HUES48 (cell line): ENCODE measurements around the gene SMC1A.
"Not testable (repeated sequence)": the region's sequence is repeated elsewhere in the genome, so short reads cannot be mapped to it uniquely, and the experiment has no call there.

Experiments used
- H3K27ac ChIP-seq: one replicate; pipeline ENCODE4 v1.7.0; 2013; ENCODE audit warnings: low read depth, low read length, inconsistent platforms
- H3K27me3 ChIP-seq: 2 replicates; pipeline ENCODE4 v1.6.1; 2013; ENCODE audit warnings: mild to moderate bottlenecking, low read length; ENCODE audit not compliant: control insufficient read depth, insufficient read depth
- H3K36me3 ChIP-seq: 2 replicates; pipeline ENCODE4 v1.6.1; 2013; ENCODE audit warnings: low read length; ENCODE audit not compliant: control insufficient read depth, insufficient read depth
- H3K4me1 ChIP-seq: 2 replicates; pipeline ENCODE4 v1.6.1; 2013; ENCODE audit warnings: mild to moderate bottlenecking, low read length; ENCODE audit not compliant: control insufficient read depth, insufficient read depth
- H3K4me3 ChIP-seq: 2 replicates; pipeline ENCODE4 v1.5.1; 2013; ENCODE audit warnings: mild to moderate bottlenecking, low read depth, low read length
- H3K9ac ChIP-seq: 2 replicates; pipeline ENCODE4 v1.6.1; 2013; ENCODE audit warnings: mild to moderate bottlenecking, low read depth, low read length, moderate library complexity
- H3K9me3 ChIP-seq: 2 replicates; pipeline ENCODE4 v1.6.1; 2013; ENCODE audit warnings: low read length; ENCODE audit not compliant: control insufficient read depth, insufficient read depth

The SMC1A gene

DNA sequence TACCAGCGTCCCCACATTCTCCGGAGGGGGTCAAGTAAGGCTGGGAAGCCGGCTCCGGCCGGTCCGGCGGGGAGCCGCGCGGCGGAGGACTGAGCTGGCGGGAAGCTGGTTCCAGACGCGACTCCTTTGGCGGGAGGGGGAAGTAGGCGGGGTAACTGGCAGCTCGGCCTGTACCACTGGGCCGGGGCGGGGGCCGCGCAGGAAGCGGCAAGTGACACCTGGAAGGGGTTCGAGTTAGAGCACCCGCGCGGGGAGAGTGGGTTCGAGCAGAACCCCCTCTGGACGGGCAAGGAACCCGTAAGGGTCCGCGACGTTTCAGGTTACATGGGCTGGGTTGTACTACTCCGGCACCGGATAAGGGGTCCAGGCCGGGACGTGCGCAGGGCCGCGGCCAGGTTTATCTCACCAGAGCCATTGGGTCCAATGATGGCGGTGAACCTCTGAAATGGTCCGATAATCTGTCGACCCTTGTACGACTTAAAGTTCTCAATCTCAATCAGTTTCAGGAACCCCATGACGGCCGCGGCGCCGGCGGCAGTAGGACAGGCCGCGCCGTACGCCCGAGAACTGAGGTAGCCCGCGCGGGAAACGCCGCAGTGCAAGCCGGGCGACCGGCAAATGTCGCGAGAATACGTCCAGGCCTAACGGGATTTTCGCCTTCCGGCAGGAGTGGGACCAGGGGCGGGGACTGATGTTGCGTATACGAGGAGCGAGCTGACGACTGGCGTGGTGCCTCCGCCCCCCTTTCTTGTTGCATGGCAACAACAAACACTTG, at the start of gene SMC1A:
Gene SMC1A, minus strand, starts transcription at position 569 of the 775 bp plus-strand sequence. Its CDS starts 54 bp downstream, at position 515.
- Histone ChIP-seq H3K27ac (peak within 1 kb of the TSS; percentile 99), H3K27me3 (no peaks in the 10 kb centered on the region), H3K9ac (peak within 1 kb of the TSS; percentile 98), H3K4me1 (peaks cover 6% of the 10 kb centered on the region), H3K36me3 (no peaks in the 10 kb centered on the region), H3K9me3 (peaks cover 12% of the 10 kb centered on the region; the same call in 1 of the 2 replicates), H3K4me3 (peak within 1 kb of the TSS; percentile 97)

DNA sequence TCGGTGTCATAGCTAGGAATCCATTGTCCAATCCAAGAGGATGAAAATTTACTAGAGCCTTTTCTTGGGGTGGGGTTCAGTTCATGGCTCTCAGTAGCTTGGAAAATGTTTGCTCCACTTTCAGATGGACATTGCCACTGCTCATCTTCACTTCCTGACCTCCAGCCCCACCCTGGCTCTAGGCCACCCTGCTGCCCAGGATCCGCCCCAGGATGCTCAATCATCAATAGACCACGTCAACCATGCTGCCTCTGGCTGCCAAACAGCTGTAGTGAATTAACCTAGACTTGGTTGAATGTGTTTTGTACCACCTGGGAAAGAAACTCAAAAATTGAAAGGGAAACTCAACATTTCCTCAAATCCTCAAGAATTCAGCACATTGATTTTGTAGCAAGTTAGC, 48.9 kb upstream of the SMC1A start:
- H3K4me3 ChIP-seq: no peak overlapping the region
- no peaks in the 10 kb centered on the region for H3K4me1 ChIP-seq
- H3K27ac ChIP-seq: no peak overlapping the region
- H3K9ac ChIP-seq: no peak overlapping the region
- no peaks in the 10 kb centered on the region for H3K36me3 ChIP-seq
- H3K9me3 ChIP-seq: peaks cover 33% of the 10 kb centered on the region
- H3K27me3 ChIP-seq: 0 out of 2 replicates have a peak, but pooled peaks cover 4% of the 10 kb centered on the region

DNA sequence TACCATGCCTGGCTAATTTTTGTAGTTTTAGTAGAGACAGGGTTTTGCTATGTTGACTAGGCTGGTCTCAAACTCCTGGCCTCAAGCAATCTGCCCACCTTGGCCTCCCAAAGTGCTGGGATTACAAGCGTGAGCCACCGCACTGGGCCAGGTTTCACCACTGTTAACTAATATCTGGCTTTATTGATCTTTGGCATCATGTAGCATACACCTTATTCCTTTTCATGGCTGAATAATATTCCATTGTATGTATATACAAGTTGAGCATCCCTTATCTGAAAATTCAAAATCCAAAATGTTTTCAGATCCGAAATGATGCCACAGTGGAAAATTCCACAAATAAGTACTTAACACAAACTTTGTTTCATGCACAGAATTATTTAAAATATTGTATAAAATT, 46.2 kb upstream of the SMC1A start:
- H3K9me3 ChIP-seq: peaks cover 25% of the 10 kb centered on the region
- not testable (repeated sequence) for H3K27me3 ChIP-seq, H3K4me3 ChIP-seq, H3K27ac ChIP-seq, H3K4me1 ChIP-seq, H3K36me3 ChIP-seq, H3K9ac ChIP-seq

DNA sequence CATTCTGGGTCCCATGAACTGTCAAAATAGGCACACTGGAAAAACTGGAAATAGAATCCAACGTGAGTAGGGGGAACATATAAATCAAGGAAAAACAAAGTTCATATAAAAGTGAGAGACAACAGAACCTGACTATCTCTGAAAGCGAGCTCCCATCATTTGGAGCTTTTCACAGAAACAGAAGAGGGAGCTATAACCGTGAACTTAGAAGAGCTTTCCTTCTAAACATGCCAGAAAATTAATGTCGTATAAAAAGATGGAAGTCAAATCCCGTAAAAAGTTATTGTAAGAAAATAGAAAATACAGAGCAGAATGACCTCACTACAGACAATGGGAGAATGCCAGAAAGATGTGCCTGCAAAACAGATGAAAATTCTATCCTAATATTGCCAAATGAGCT, 35.6 kb upstream of the SMC1A start:
- no peak overlapping the region for H3K27ac ChIP-seq
- H3K27me3 ChIP-seq: no peaks in the 10 kb centered on the region
- no peak overlapping the region for H3K9ac ChIP-seq
- peaks cover 15% of the 10 kb centered on the region for H3K9me3 ChIP-seq
- H3K36me3 ChIP-seq: no peaks in the 10 kb centered on the region
- H3K4me3 ChIP-seq: no peak overlapping the region
- no peaks in the 10 kb centered on the region for H3K4me1 ChIP-seq

DNA sequence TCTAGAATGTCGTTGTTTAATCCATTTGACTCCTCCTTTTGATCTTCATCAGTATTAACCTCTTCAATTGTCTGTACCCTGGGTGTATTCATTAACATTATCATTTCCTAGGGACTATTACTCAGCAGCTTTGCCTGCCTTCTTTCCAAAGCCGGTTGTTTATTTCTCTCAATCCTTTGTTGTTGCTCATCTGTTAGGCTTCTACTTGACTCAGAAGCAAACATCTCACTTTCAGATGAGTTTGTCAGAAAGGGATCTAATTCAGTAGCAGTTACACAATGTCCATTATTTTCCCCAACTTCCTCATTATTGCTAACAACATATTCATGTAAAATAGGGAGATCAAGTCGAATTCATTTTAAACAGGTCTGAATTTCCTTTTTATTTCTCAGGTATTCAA, 33.8 kb upstream of the SMC1A start:
- Histone ChIP-seq H3K36me3 (no peaks in the 10 kb centered on the region), H3K9me3 (peaks cover 18% of the 10 kb centered on the region), H3K4me1 (no peaks in the 10 kb centered on the region), H3K9ac (no peak overlapping the region), H3K27me3 (no peaks in the 10 kb centered on the region), H3K4me3 (no peak overlapping the region), H3K27ac (no peak overlapping the region)

DNA sequence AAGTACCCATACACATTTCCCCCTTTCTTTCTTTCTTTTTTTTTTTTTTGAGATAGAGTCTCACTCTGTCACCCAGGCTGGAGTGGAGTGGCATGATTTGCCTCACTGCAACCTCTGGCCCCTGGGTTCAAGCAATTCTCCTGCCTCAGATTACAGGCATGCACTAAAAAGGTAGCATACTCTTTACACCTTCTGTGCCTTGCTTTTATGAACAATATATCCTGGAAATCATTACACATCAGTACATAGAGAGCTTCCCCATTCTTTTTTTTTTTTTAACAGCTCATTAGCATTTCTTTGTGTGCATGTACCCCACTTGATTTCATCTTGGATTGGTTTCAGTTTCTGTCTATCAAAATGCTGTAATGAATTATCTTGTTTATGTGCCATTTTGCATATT, 30.4 kb upstream of the SMC1A start:
- no peaks in the 10 kb centered on the region for H3K36me3 ChIP-seq
- H3K9me3 ChIP-seq: peaks cover 27% of the 10 kb centered on the region
- no peaks in the 10 kb centered on the region for H3K27me3 ChIP-seq
- no peak overlapping the region for H3K27ac ChIP-seq
- H3K4me3 ChIP-seq: no peak overlapping the region
- H3K4me1 ChIP-seq: no peaks in the 10 kb centered on the region
- no peak overlapping the region for H3K9ac ChIP-seq

DNA sequence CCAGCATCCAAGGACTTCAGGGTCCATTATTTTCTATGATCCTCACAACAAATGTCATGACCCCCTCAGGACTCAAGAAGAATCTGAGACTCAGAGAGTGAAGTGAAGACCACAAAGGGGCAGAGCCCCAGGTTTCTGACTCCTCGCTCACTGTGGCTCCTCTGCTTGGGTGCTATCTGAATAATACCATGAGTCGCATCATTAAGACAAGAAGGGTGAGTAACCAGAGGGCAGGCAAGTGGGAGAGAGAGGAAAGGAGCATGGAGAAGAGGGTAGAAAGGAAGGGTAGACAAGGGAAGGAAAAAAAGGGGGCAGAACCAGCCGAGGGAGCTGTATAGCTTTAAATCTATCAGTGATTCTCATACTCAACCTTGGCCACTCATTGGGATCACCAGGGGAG, 27.2 kb upstream of the SMC1A start:
- no peaks in the 10 kb centered on the region for H3K4me1 ChIP-seq
- H3K27me3 ChIP-seq: no peaks in the 10 kb centered on the region
- H3K27ac ChIP-seq: no peak overlapping the region
- H3K9me3 ChIP-seq: peaks cover 22% of the 10 kb centered on the region
- no peaks in the 10 kb centered on the region for H3K36me3 ChIP-seq
- no peak overlapping the region for H3K4me3 ChIP-seq
- H3K9ac ChIP-seq: no peak overlapping the region

DNA sequence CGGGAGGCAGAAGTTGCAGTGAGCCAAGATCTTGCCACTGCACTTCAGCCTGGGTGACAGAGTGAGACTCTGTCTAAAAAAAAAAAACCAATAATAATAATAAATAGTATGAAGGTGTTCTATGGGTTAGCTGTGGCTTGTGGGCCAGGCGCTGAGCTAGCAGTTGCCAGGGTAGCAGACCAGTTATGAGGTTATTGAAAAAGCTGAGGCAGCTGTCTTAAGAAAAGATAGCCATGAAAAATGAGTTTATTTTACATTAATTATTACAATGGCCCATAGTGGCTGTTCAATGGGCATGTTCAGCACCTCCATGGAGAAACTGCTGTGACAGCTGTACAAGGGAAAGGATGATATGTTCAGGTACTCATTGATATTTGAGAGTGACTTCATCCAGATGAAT, 25.0 kb upstream of the SMC1A start:
- Histone ChIP-seq H3K9me3 (peaks cover 22% of the 10 kb centered on the region), H3K36me3 (no peaks in the 10 kb centered on the region), H3K4me1 (no peaks in the 10 kb centered on the region), H3K27me3 (no peaks in the 10 kb centered on the region), H3K9ac (no peak overlapping the region), H3K27ac (no peak overlapping the region), H3K4me3 (no peak overlapping the region)

DNA sequence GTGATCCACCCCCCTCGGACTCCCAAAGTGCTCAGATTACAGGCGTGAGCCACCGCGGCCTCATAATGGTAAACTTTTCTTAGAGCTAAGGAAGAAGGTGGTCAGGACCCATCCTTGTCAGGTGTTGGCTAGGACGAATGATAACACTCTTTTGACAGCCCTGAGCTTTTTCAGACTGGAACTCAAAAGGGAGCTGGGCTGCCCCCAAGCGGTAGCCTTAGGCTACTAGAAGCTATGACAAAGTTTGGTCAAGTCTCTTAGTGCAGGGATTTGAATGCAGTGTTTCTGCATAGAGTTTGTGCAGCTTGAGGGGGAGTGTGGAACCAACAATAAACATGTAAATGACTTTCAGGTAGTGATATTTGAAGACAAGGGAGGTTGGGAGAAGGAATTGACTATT, 23.5 kb upstream of the SMC1A start:
- no peak overlapping the region for H3K4me3 ChIP-seq

DNA sequence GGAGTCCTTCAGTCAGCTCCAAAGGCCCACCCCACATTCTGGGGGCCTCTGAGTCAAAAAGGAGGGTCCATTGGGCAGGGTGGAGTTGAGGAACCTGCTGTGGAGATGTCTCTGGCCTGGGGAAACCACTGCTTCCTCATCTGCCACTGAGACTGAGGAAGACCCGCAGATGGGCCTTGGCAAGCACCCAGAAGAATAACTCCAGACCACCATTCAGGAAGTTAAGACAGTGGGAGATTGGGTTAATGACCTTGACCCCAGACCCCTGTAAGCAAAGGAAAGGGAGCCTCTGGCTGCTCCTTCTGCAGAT, 19.8 kb upstream of the SMC1A start:
- Histone ChIP-seq H3K27ac (no peak overlapping the region), H3K9me3 (peaks cover 13% of the 10 kb centered on the region; the same call in 1 of the 2 replicates), H3K27me3 (peaks cover 8% of the 10 kb centered on the region), H3K9ac (no peak overlapping the region), H3K4me3 (no peak overlapping the region; the same call in 1 of the 2 replicates), H3K4me1 (0 out of 2 replicates have a peak, but pooled peaks cover 6% of the 10 kb centered on the region), H3K36me3 (no peaks in the 10 kb centered on the region)

More for the DNA sequence above, 23.5 kb upstream of the SMC1A start:
- no peaks in the 10 kb centered on the region for H3K36me3 ChIP-seq
- H3K27me3 ChIP-seq: peaks cover 5% of the 10 kb centered on the region
- no peak overlapping the region for H3K9ac ChIP-seq
- peaks cover 22% of the 10 kb centered on the region for H3K9me3 ChIP-seq
- H3K4me1 ChIP-seq: 0 out of 2 replicates have a peak, but pooled peaks cover 4% of the 10 kb centered on the region
- H3K27ac ChIP-seq: no peak overlapping the region

DNA sequence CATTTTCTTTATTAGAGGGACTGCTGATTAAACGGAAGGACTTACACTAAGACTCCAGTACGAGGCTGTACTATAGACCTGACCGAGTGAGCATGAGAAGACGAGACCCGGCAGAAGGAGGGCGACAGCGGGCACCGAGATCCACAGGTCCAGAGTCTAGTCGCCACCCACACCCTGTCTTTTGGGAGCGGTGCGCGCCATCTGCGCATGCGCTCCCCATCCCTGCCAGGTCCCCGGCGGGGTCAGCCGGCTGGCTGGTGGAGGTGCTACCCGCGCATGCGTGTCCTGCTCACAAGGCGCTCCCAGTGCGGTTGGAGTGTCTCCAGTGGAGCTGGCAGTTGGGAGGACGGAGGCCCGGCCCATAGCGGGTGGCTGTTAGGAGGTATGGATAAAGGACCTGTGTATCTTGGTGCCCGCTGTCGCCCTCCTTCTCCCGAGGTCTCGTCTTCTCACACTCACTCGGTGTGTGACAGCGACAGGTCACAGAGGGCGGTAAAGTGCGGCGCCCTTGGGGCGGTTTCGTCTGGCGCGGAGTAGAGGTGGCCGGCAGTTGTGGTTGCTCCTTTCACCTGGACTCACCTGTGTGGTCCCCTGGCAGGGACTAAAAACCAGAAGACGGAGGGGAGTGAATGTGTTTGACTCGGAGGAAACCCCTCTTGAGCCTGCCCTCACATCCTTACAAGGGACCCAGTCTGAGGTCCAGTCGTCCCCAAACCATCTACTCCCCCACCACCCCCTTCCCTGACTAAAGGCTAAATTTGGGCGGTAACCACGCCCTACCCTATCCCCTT, 19.3 kb upstream of the SMC1A start:
- Histone ChIP-seq H3K27me3 (peaks cover 8% of the 10 kb centered on the region), H3K4me1 (0 out of 2 replicates have a peak, but pooled peaks cover 6% of the 10 kb centered on the region), H3K4me3 (peak overlapping the region; percentile 70), H3K36me3 (no peaks in the 10 kb centered on the region), H3K27ac (no peak overlapping the region), H3K9ac (no peak overlapping the region), H3K9me3 (peaks cover 13% of the 10 kb centered on the region; the same call in 1 of the 2 replicates)
